K562 (cell line): ENCODE measurements around the gene PRMT3. TPM values are rescaled to one million over a fixed set of nuclear protein-coding genes. Genes with fewer than 3 reads are reported as not detected.

Experiments
- ARNT ChIP-seq, 2 experiments: fragments of 450-650 bp; IDR thresholded peaks; 2 replicates each; pipeline ENCODE4 v1.6.1; 2016; ENCODE audit warnings: mild to moderate bottlenecking in 1 of 2
- FOXA3 ChIP-seq, 2 experiments: fragments of 450-650 bp in 1 of 2; sonication (generic) in 1 of 2; formaldehyde crosslinking; IDR thresholded peaks in 1 of 2; conservative IDR thresholded peaks in 1 of 2; 2 replicates each; pipeline versions ENCODE4 v1.4.0 to v1.8.0; 2020 to 2022; ENCODE audit warnings: mild to moderate bottlenecking in 2 of 2, missing genetic modification reagents in 1 of 2
- LCOR ChIP-seq: sonication (generic); formaldehyde crosslinking; IDR thresholded peaks from 2 replicates; pipeline ENCODE4 v1.8.0; 2022; ENCODE audit warnings: mild to moderate bottlenecking, missing genetic modification reagents
- MAZ ChIP-seq, 2 experiments: fragments of 450-650 bp in 1 of 2; sonication (generic) in 1 of 2; formaldehyde crosslinking; IDR thresholded peaks in 1 of 2; conservative IDR thresholded peaks in 1 of 2; 2 replicates each; pipeline versions ENCODE4 v1.4.0 to v1.5.0; 2020; ENCODE audit warnings: mild to moderate bottlenecking in 1 of 2, missing genetic modification reagents in 1 of 2
- NBN ChIP-seq: fragments of 450-650 bp; IDR thresholded peaks from 2 replicates; pipeline ENCODE4 v1.6.1; 2016; ENCODE audit warnings: low read depth, mild to moderate bottlenecking
- RHOXF2B ChIP-seq: fragments of 250-450 bp; sonication (Bioruptor Pico); conservative IDR thresholded peaks from 2 replicates; pipeline ENCODE4 v1.5.1; 2021
- SMAD3 ChIP-seq: fragments of 450-650 bp; formaldehyde crosslinking; conservative IDR thresholded peaks from 2 replicates; pipeline ENCODE4 v1.4.0; 2020; ENCODE audit warnings: mild to moderate bottlenecking
- SNIP1 ChIP-seq: fragments of 450-650 bp; IDR thresholded peaks from 2 replicates; pipeline ENCODE4 v1.7.1; 2017; ENCODE audit warnings: low read depth, mild to moderate bottlenecking
- XRCC5 ChIP-seq: fragments of 200-400 bp; formaldehyde crosslinking; IDR thresholded peaks from 2 replicates; pipeline ENCODE4 v1.6.1; 2017; ENCODE audit warnings: low read depth, mild to moderate bottlenecking, low read length
- ZNF224 ChIP-seq: sonication (generic); formaldehyde crosslinking; IDR thresholded peaks from 2 replicates; pipeline ENCODE4 v1.8.0; 2022; ENCODE audit warnings: mild to moderate bottlenecking, missing genetic modification reagents
- ZZZ3 ChIP-seq: fragments of 450-650 bp; IDR thresholded peaks from 2 replicates; pipeline ENCODE4 v1.6.1; 2016; ENCODE audit warnings: antibody characterized with exemption, mild to moderate bottlenecking, moderate library complexity
- polyA plus RNA-seq, 8 experiments: library from polyadenylated mRNA; depleted of rRNA in 4 of 8; stranded (reverse) in 5 of 8; unstranded in 3 of 8; fragments of >200 nt; fragmentation: Nextera tagmentation in 2 of 8; fragmentation: Illumina TruSeq in 1 of 8; extraction: Ambion mirVana in 2 of 8; extraction: Trizol in 1 of 8; gene quantifications; 2 replicates each; pipeline versions ENCODE4 v1.2.1 to v1.2.3, GENCODE V29; 2011 to 2014; ENCODE audit warnings: inconsistent platforms in 1 of 8, missing spikeins in 1 of 8
- total RNA-seq, 7 experiments: library from RNA; depleted of rRNA in 6 of 7; stranded (reverse); fragments of >200 nt in 6 of 7; fragmentation: Illumina TruSeq in 2 of 7; extraction: Trizol in 2 of 7; gene quantifications; 2 replicates each; pipeline versions ENCODE4 v1.2.1 to v1.2.3, GENCODE V29; 2011 to 2021; ENCODE audit warnings: low replicate concordance in 1 of 7
- TF ChIP-seq, protein P1 (sequence below), 2 experiments: IDR thresholded peaks; 2 replicates each; pipeline ENCODE4 v1.6.1; 2012; ENCODE audit warnings: improper control_type of control experiment in 2 of 2, low read depth in 2 of 2, low read length in 2 of 2, borderline replicate concordance in 1 of 2
- TF ChIP-seq, protein P2 (sequence below): fragments of 450-650 bp; IDR thresholded peaks from 2 replicates; pipeline ENCODE4 v1.6.1; 2017; ENCODE audit warnings: antibody characterized with exemption
- TF ChIP-seq, protein P3 (sequence below), 2 experiments: fragments of 450-650 bp in 1 of 2; sonication (generic) in 1 of 2; formaldehyde crosslinking; conservative IDR thresholded peaks; 2 replicates each; pipeline versions ENCODE4 v1.4.0 to v1.8.1; 2020 to 2022; ENCODE audit warnings: mild to moderate bottlenecking in 1 of 2, missing genetic modification reagents in 1 of 2
- TF ChIP-seq, protein P4 (sequence below): fragments of 450-650 bp; IDR thresholded peaks from 2 replicates; pipeline ENCODE4 v1.6.1; 2016; ENCODE audit warnings: missing biosample characterization, missing genetic modification characterization
- TF ChIP-seq, protein P5 (sequence below): sonication (generic); formaldehyde crosslinking; IDR thresholded peaks from 2 replicates; pipeline ENCODE4 v1.8.0; 2023; ENCODE audit warnings: mild to moderate bottlenecking, missing genetic modification reagents

Gene PRMT3
- total and polyA plus RNA-seq, 9 of the 15 experiments (the other 6 are each of a cell fraction or from before 2014, with no cell fraction given) = 24.0 to 62.1 (median 44.7) TPM

DNA sequence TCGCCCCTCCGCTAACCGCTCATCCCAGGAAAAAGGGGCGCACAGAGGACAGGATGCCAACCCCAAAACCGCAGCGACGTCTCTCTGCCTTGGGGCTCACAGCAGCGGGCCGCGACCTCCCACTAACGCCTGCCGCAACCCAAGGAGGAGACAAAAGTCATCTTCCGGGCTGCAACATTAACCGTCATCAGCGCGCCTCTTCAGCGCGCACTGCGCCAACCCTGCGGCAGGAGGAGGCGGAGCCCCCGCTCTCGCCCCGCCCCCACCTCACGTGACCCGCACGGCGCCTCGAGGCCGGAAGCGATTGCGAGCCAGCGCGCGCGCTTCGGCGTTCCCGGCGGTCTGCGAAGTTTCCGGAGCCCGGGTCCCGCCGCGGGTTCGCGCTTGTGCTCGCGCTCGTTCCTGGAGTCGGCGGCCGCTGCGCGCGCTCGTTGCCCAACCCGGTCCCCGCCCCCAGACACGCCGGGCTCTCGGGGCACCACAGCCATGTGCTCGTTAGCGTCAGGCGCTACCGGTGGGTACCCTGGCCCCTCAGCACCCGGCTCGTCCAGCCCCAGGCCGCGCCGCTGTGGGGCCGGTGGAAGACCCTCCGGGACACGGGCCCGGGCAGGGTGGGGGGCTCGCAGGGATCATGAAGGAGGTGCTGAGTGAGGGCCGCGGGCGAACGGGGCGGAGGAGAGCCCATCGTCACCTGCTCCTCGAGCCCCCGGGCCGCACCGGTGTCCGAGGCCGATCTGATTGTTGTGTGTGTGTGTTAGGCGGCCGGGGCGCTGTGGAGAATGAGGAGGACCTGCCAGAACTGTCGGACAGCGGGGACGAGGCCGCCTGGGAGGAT lies at the start of gene PRMT3 (continued):
- TF ChIP-seq, protein P1, sequence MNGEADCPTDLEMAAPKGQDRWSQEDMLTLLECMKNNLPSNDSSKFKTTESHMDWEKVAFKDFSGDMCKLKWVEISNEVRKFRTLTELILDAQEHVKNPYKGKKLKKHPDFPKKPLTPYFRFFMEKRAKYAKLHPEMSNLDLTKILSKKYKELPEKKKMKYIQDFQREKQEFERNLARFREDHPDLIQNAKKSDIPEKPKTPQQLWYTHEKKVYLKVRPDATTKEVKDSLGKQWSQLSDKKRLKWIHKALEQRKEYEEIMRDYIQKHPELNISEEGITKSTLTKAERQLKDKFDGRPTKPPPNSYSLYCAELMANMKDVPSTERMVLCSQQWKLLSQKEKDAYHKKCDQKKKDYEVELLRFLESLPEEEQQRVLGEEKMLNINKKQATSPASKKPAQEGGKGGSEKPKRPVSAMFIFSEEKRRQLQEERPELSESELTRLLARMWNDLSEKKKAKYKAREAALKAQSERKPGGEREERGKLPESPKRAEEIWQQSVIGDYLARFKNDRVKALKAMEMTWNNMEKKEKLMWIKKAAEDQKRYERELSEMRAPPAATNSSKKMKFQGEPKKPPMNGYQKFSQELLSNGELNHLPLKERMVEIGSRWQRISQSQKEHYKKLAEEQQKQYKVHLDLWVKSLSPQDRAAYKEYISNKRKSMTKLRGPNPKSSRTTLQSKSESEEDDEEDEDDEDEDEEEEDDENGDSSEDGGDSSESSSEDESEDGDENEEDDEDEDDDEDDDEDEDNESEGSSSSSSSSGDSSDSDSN (IDR thresholded peaks at IDR 0.05; ENCODE audit: borderline replicate concordance in 1 of 2, low read depth in 2 of 2, low read length in 2 of 2) = peak in 1 of 2 experiments; percentile 62; a peak in 1 of 4 replicates
- TF ChIP-seq NBN = peak; percentile 96
- TF ChIP-seq, protein P2, sequence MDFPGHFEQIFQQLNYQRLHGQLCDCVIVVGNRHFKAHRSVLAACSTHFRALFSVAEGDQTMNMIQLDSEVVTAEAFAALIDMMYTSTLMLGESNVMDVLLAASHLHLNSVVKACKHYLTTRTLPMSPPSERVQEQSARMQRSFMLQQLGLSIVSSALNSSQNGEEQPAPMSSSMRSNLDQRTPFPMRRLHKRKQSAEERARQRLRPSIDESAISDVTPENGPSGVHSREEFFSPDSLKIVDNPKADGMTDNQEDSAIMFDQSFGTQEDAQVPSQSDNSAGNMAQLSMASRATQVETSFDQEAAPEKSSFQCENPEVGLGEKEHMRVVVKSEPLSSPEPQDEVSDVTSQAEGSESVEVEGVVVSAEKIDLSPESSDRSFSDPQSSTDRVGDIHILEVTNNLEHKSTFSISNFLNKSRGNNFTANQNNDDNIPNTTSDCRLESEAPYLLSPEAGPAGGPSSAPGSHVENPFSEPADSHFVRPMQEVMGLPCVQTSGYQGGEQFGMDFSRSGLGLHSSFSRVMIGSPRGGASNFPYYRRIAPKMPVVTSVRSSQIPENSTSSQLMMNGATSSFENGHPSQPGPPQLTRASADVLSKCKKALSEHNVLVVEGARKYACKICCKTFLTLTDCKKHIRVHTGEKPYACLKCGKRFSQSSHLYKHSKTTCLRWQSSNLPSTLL = no peak
- no peak for TF ChIP-seq RHOXF2B (CRISPR knock-in tag)
- no peak; the same call in 1 of the 2 replicates for TF ChIP-seq ZZZ3
- TF ChIP-seq XRCC5 = peak; percentile 91; the same call in 1 of the 2 replicates
- no peak for TF ChIP-seq FOXA3 (CRISPR knock-in tag; conservative IDR thresholded peaks at IDR 0.05 in 1 of 2, IDR thresholded peaks at IDR 0.05 in 1 of 2)
- TF ChIP-seq, protein P3, sequence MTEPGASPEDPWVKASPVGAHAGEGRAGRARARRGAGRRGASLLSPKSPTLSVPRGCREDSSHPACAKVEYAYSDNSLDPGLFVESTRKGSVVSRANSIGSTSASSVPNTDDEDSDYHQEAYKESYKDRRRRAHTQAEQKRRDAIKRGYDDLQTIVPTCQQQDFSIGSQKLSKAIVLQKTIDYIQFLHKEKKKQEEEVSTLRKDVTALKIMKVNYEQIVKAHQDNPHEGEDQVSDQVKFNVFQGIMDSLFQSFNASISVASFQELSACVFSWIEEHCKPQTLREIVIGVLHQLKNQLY (CRISPR knock-in tag; conservative IDR thresholded peaks at IDR 0.05) = 0 out of 4 replicates have a peak, but pooled peaks of 1 of the 2 experiments have one; percentile 30
- peak; percentile 86 to 89 for TF ChIP-seq MAZ (CRISPR knock-in tag; conservative IDR thresholded peaks at IDR 0.05 in 1 of 2, IDR thresholded peaks at IDR 0.05 in 1 of 2)
- TF ChIP-seq ARNT (IDR thresholded peaks at IDR 0.05) = no peak
- no peak for TF ChIP-seq SNIP1
- TF ChIP-seq LCOR (CRISPR knock-in tag) = peak; percentile 64; the same call in 1 of the 2 replicates
- no peak for TF ChIP-seq SMAD3 (CRISPR knock-in tag)
- TF ChIP-seq, protein P4, sequence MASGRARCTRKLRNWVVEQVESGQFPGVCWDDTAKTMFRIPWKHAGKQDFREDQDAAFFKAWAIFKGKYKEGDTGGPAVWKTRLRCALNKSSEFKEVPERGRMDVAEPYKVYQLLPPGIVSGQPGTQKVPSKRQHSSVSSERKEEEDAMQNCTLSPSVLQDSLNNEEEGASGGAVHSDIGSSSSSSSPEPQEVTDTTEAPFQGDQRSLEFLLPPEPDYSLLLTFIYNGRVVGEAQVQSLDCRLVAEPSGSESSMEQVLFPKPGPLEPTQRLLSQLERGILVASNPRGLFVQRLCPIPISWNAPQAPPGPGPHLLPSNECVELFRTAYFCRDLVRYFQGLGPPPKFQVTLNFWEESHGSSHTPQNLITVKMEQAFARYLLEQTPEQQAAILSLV (tag) = no peak
- peak; percentile 78; the same call in 1 of the 2 replicates for TF ChIP-seq ZNF224 (CRISPR knock-in tag)
- TF ChIP-seq, protein P5, sequence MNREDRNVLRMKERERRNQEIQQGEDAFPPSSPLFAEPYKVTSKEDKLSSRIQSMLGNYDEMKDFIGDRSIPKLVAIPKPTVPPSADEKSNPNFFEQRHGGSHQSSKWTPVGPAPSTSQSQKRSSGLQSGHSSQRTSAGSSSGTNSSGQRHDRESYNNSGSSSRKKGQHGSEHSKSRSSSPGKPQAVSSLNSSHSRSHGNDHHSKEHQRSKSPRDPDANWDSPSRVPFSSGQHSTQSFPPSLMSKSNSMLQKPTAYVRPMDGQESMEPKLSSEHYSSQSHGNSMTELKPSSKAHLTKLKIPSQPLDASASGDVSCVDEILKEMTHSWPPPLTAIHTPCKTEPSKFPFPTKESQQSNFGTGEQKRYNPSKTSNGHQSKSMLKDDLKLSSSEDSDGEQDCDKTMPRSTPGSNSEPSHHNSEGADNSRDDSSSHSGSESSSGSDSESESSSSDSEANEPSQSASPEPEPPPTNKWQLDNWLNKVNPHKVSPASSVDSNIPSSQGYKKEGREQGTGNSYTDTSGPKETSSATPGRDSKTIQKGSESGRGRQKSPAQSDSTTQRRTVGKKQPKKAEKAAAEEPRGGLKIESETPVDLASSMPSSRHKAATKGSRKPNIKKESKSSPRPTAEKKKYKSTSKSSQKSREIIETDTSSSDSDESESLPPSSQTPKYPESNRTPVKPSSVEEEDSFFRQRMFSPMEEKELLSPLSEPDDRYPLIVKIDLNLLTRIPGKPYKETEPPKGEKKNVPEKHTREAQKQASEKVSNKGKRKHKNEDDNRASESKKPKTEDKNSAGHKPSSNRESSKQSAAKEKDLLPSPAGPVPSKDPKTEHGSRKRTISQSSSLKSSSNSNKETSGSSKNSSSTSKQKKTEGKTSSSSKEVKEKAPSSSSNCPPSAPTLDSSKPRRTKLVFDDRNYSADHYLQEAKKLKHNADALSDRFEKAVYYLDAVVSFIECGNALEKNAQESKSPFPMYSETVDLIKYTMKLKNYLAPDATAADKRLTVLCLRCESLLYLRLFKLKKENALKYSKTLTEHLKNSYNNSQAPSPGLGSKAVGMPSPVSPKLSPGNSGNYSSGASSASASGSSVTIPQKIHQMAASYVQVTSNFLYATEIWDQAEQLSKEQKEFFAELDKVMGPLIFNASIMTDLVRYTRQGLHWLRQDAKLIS = peak; percentile 72
